Stimulated activated naive B cell treated with anti-CD40 and anti-IgM and Interleukin-4, amounts not matched to agents 10 μg/mL and 1 μg/mL and 100 μg/mL, for 72 hours (primary cell): Measurements from ENCODE around the gene CDY1.
"Not testable (repeated sequence)": the region's sequence is repeated elsewhere in the genome, so short reads cannot be mapped to it uniquely, and the experiment has no call there.

ENCODE experiments used
- ATAC-seq, 2 donors: fragments of 150-1000 bp; cut with Tn5 transposase; replicated peaks; 2 replicates each; pipeline ENCODE4 v1.10.0; 2021; ENCODE audit warnings: moderate library complexity in 1 of 2
- DNase-seq: peaks from one replicate; pipeline ENCODE4 v3.0.0; 2021
- H3K27ac Mint-ChIP-seq: one replicate; pipeline ENCODE4 v1.8.0; 2022; ENCODE audit warnings: mild to moderate bottlenecking, mixed read lengths
- H3K27me3 Mint-ChIP-seq, 2 donors: one replicate each; pipeline ENCODE4 v1.8.0; 2022; ENCODE audit warnings: mixed read lengths in 2 of 2
- H3K36me3 Mint-ChIP-seq, 2 donors: one replicate each; pipeline ENCODE4 v1.8.0; 2022; ENCODE audit warnings: mixed read lengths in 2 of 2, mild to moderate bottlenecking in 1 of 2
- H3K4me1 Mint-ChIP-seq, 2 donors: one replicate each; pipeline ENCODE4 v1.8.0; 2022; ENCODE audit warnings: mixed read lengths in 2 of 2, mild to moderate bottlenecking in 1 of 2
- H3K4me3 Mint-ChIP-seq, 2 donors: one replicate each; pipeline ENCODE4 v1.8.0; 2022; ENCODE audit warnings: mild to moderate bottlenecking in 2 of 2, mixed read lengths in 2 of 2, moderate library complexity in 1 of 2
- H3K9me3 Mint-ChIP-seq, 2 donors: one replicate each; pipeline ENCODE4 v1.8.0; 2022; ENCODE audit warnings: mixed read lengths in 2 of 2, mild to moderate bottlenecking in 1 of 2

CDY1 gene

DNA sequence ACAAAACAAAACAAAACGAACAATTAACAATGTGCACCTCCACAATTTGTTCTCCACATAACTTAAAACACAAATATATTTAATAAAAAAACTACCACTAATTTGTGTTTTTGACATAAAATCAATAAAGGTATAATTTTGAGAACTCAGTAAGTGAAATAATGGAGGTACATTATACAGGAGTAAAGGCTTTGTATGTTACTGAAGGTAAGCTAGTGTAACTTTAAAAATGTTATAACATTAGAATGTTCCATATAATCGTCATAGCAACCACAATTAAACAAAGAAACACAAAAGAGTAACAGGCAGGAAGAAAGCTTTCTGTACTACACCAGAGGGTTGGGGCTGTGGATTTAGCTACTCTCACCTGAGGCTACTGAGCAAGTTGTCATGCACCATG is at the start of gene CDY1:
Gene CDY1 (plus strand): TSS at position 301 of the 400 bp plus-strand sequence. CDS start 326 bp downstream, outside the sequence.
- H3K4me3 Mint-ChIP-seq, H3K4me1 Mint-ChIP-seq, DNase-seq, ATAC-seq, H3K9me3 Mint-ChIP-seq, H3K27me3 Mint-ChIP-seq, H3K27ac Mint-ChIP-seq, H3K36me3 Mint-ChIP-seq: not testable (repeated sequence)

DNA sequence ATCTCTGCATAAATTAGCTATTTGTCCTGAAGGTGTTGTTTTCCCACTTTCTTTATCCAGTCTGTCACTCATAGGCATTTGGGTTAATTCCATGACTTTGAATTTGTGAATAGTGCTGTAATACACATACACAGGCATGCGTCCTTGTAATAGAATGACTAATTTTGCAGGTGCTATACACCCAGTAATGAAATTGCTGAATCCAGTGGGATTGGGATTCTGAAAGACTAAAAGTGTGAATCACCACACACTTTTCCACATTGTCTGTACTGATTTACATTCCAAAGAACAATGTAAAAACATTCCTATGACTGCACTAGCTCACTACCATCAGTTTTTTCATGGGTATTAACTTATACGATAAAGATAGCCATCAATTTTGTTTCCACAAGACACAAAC is 28.6 kb upstream of the CDY1 start:
- H3K9me3 Mint-ChIP-seq, H3K27me3 Mint-ChIP-seq, H3K4me3 Mint-ChIP-seq, H3K4me1 Mint-ChIP-seq, H3K27ac Mint-ChIP-seq, ATAC-seq, H3K36me3 Mint-ChIP-seq, DNase-seq: not testable (repeated sequence)

- not testable (repeated sequence) for DNase-seq, H3K4me1 Mint-ChIP-seq
Observed at GRCh38 chrY:25620209-25620608, 1.7 kb upstream of the CDY1 start.

DNA sequence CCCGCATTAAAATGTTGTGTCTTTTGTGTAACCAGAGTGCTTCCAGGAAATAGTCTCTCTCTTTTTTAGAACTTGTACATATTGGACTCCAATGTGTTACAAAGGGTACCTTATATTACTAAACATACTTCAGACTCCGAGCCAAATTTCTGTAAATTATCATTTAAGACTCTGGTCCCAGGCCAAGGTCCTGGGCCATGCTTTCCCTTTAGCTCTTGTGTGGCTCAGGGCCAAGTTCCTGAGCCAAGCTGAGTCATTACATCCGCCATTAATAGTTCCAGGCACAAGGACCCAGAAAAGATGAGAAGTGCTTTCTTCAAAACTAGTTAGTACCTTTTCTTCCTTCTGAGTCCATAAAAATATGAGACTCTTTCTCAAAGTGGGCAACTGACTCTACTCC is 4.6 kb downstream of the CDY1 start:
- H3K27me3 Mint-ChIP-seq, H3K4me1 Mint-ChIP-seq, H3K27ac Mint-ChIP-seq, DNase-seq, H3K9me3 Mint-ChIP-seq, ATAC-seq, H3K36me3 Mint-ChIP-seq, H3K4me3 Mint-ChIP-seq: not testable (repeated sequence)

More at GRCh38 chrY:25620209-25620608, 1.7 kb upstream of the CDY1 start:
- H3K27ac Mint-ChIP-seq, H3K4me3 Mint-ChIP-seq, ATAC-seq, H3K9me3 Mint-ChIP-seq, H3K36me3 Mint-ChIP-seq, H3K27me3 Mint-ChIP-seq: not testable (repeated sequence)

DNA sequence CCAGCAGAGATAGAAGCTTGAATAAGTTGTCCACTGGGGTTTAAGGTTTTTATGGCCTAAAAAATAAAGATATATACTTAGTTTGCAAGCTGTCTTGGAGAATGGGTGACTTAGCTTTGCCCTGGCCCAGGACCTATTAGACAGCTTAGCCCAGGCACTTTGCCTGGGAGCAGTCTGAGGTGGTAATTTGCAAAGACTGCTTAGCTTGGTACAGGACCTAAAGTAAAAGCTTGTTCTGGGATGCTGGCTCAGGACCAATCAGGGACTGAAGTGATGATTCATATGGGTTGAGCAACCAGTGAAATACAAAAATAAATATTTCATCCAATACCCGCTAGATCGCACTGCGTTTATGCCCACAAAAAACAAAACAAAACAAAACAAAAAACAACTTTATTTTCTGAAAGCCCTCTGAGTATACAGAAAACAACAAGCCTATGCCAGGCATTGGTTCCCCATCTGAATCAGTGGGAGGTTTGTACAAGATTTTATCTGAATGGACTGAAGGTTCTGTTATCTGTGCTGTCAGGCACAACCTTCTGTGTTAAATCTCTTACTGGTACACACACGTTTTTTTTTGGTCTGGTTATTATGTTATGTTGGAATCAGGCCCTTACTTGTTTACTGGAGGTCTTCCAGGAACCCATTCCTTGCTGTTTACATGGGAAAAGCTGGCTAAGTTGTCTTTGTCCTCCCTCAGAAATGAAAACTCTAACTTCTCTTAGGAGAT is 8.6 kb downstream of the CDY1 start:
- H3K4me3 Mint-ChIP-seq, H3K27ac Mint-ChIP-seq, H3K36me3 Mint-ChIP-seq, H3K9me3 Mint-ChIP-seq, DNase-seq, H3K4me1 Mint-ChIP-seq, H3K27me3 Mint-ChIP-seq, ATAC-seq: not testable (repeated sequence)

DNA sequence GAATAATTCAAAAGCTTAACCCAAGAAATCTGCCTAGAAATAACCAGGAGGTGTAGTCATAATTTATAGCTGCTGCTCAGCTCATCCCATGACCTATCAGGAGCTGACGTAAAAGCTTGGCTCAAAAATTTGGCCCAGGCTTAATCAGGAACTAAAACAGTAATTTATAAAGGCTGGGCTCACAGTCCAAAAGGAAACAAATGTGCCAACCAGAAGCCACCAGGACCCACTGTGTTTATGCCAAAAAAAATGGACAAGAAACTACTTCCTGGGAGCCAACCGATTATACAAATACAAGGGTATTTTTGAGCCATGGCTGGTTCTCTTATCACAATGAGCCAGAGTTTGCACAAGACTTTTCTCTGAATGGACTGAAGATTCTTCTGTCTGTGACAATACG is 17.9 kb downstream of the CDY1 start:
- H3K9me3 Mint-ChIP-seq = not testable (repeated sequence)

DNA sequence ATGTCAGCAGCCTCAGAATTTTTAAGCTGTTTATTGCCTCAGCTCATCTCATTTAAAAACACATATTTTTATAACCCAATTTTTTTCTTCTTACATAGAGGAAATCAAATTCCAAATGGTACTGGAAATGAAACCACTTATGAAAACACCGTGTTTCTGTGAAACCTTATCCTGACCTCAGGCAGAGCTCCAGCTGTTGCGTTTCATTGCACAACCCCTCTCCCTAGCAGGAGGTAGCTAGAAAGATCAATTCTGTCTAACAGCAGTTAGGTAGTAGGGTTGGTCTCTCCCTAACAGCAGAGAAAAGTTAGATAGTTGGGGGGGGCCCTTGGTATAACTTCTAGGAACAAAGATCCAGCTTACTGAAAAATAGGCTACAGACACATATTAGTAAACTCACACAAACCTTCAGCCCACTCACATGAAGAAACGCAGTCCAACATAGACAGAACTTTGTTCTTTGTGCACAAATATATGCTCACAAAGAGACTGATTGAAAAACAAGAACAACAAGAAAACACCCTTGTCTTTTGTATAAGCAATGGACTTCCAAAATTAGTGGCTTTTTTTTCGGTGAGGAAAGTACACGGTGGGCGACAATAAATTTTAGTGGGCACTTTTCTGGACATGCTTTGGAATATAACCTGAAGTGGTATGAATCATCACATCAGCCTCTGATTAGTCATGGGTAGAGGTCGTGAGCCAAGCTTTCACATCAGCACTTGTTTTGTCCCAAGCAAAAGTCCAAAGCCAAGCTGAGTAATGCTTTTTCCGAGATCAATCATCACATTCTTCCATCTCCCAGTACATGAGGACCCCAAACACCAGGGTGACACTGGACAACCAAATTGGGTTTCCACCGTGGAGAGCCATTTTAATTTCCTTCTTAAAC is 21.4 kb downstream of the CDY1 start:
- H3K36me3 Mint-ChIP-seq, DNase-seq, H3K27ac Mint-ChIP-seq, H3K4me3 Mint-ChIP-seq, ATAC-seq, H3K9me3 Mint-ChIP-seq, H3K4me1 Mint-ChIP-seq, H3K27me3 Mint-ChIP-seq: not testable (repeated sequence)

More for the DNA sequence above, 17.9 kb downstream of the CDY1 start:
- H3K27me3 Mint-ChIP-seq, ATAC-seq, H3K4me3 Mint-ChIP-seq, H3K27ac Mint-ChIP-seq, DNase-seq, H3K4me1 Mint-ChIP-seq, H3K36me3 Mint-ChIP-seq: not testable (repeated sequence)
